ENCODE measurements around the gene SAFB2. TPM values are rescaled to one million over a fixed set of nuclear protein-coding genes. Genes with fewer than 3 reads are reported as not detected.

SAFB2 gene
- total and polyA plus RNA-seq, 2 of the 13 experiments (the other 11 are each of a cell fraction or from before 2014, with no cell fraction given) = 11.2 to 31.5 TPM

GRCh38 chr19:5623397-5624017 is 931 bp upstream of the SAFB2 start (continued):
- TF ChIP-seq ZMYM3 (CRISPR knock-in tag; IDR thresholded peaks at IDR 0.05) (peak; percentile 89; the same call in 1 of the 2 replicates), ZNF678 (CRISPR knock-in tag; IDR thresholded peaks at IDR 0.05) (0 out of 2 replicates have a peak, but pooled peaks have one; percentile 19), CHD4 (IDR thresholded peaks at IDR 0.05; ENCODE audit: borderline replicate concordance, low read length) (0 out of 2 replicates have a peak, but pooled peaks have one; percentile 58), MYNN (CRISPR knock-in tag; IDR thresholded peaks at IDR 0.05; ENCODE audit: low read depth) (0 out of 2 replicates have a peak, but pooled peaks have one; percentile 37), ZFYVE20 (CRISPR knock-in tag; IDR thresholded peaks at IDR 0.05; ENCODE audit: borderline replicate concordance, low read depth) (peak; percentile 69; the same call in 1 of the 2 replicates), PHF20 (CRISPR knock-in tag; IDR thresholded peaks at IDR 0.05) (0 out of 2 replicates have a peak, but pooled peaks have one; percentile 7), ZNF333 (CRISPR knock-in tag; IDR thresholded peaks at IDR 0.05; ENCODE audit: borderline replicate concordance) (0 out of 2 replicates have a peak, but pooled peaks have one; percentile 6), AHR (CRISPR knock-in tag; IDR thresholded peaks at IDR 0.05) (0 out of 2 replicates have a peak, but pooled peaks have one; percentile 11), ZNF776 (CRISPR knock-in tag; IDR thresholded peaks at IDR 0.05) (peak; percentile 57; the same call in 1 of the 2 replicates), ZNF383 (CRISPR knock-in tag; IDR thresholded peaks at IDR 0.05; ENCODE audit: borderline replicate concordance) (peak; percentile 15; the same call in 1 of the 2 replicates), AGO2 (optimal IDR thresholded peaks at IDR 0.05; ENCODE audit: low read depth, low read length) (peak; percentile 54), ZNF512B (CRISPR knock-in tag; IDR thresholded peaks at IDR 0.05; ENCODE audit: borderline replicate concordance) (no peak), TGIF2 (CRISPR knock-in tag; IDR thresholded peaks at IDR 0.05) (peak; percentile 36; the same call in 1 of the 2 replicates), ZNF124 (CRISPR knock-in tag; IDR thresholded peaks at IDR 0.05) (no peak), CAMTA2 (CRISPR knock-in tag; IDR thresholded peaks at IDR 0.05; ENCODE audit: borderline replicate concordance) (peak; percentile 67; the same call in 1 of the 2 replicates), MED8 (CRISPR knock-in tag; IDR thresholded peaks at IDR 0.05; ENCODE audit: insufficient replicate concordance) (peak; percentile 43), ZNF501 (CRISPR knock-in tag; IDR thresholded peaks at IDR 0.05) (peak; percentile 10; the same call in 1 of the 2 replicates), HNF1A (IDR thresholded peaks at IDR 0.05; ENCODE audit: low read depth) (no peak), HNF1A (CRISPR knock-in tag; IDR thresholded peaks at IDR 0.05; ENCODE audit: borderline replicate concordance) (0 out of 2 replicates have a peak, but pooled peaks have one; percentile 5), ZNF414 (CRISPR knock-in tag; IDR thresholded peaks at IDR 0.05) (0 out of 2 replicates have a peak, but pooled peaks have one; percentile 55)
